KOPT-K1 (cell line): ENCODE data around the gene NKD2.

Experiments
- H3K27ac ChIP-seq: fragments of 200-600 bp; sonication (generic); 2 replicates; pipeline ENCODE4 v1.5.1; 2016; ENCODE audit warnings: antibody characterized with exemption, mild to moderate bottlenecking, low read depth, low read length; ENCODE audit not compliant: poor library complexity, severe bottlenecking
- H3K36me3 ChIP-seq: fragments of 200-600 bp; sonication (generic); 2 replicates; pipeline ENCODE4 v1.5.1; 2017; ENCODE audit warnings: antibody characterized with exemption, mild to moderate bottlenecking, low read length, moderate library complexity; ENCODE audit not compliant: insufficient read depth
- H3K9me3 ChIP-seq: fragments of 200-600 bp; sonication (generic); 2 replicates; pipeline ENCODE4 v1.5.1; 2017; ENCODE audit warnings: antibody characterized with exemption, low read length, mild to moderate bottlenecking; ENCODE audit not compliant: insufficient read depth, poor library complexity, severe bottlenecking

Gene NKD2

GRCh38 chr5:1001406-1002270 lies 7.0 kb upstream of the NKD2 start:
- Histone ChIP-seq H3K27ac (no peak overlapping the region), H3K9me3 (no peaks in the 10 kb centered on the region), H3K36me3 (no peaks in the 10 kb centered on the region)

- H3K27ac ChIP-seq, result no peak overlapping the region
- no peaks in the 10 kb centered on the region for H3K9me3 ChIP-seq
- no peaks in the 10 kb centered on the region for H3K36me3 ChIP-seq
Observed at GRCh38 chr5:1002271-1002546, 6.4 kb upstream of the NKD2 start.

- no peaks in the 10 kb centered on the region for H3K9me3 ChIP-seq
- no peak overlapping the region for H3K27ac ChIP-seq
- no peaks in the 10 kb centered on the region for H3K36me3 ChIP-seq
Observed at GRCh38 chr5:1002836-1003235, 5.8 kb upstream of the NKD2 start.

GRCh38 chr5:1003296-1003937 lies 5.2 kb upstream of the NKD2 start:
- H3K27ac ChIP-seq, result no peak overlapping the region

DNA sequence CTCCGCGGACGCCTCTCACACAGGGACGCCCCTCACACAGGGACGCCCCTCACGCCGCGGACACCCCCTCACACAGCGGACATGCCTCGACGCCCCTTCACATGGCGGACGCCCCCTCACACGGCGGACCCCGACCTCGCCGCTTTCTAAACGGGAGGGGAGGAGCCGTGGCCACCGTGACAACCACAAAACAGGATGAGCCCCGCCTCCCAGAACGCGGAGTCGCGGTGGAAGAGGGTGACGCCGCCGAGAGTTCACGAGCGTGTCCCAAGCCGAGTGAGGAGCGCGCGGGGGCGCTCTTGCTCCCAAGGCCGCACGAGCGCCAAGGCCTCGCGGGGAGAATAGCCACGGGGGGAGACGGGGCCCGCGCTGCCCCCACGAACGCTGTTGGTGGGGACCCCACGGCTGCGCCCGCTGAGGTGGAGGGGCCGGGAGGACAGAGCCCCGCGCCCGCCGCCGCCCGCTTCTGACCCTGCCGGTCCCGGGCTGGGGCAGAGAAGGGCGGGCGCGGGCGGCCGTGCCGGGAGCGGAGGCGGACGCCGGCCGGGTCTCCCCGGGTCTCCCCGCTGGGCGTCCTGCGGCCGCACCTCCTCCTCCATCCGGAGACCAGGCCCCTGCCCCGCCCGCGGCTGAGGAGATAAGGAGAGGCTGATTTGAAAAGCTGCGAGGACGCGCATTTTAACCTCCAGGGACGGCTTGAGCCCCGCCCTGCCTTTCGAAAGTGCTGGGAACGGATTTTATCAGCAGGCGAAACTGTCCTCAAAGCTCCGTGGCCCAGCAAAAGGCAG lies 3.9 kb upstream of the NKD2 start:
- Histone ChIP-seq H3K27ac (no peak overlapping the region), H3K36me3 (no peaks in the 10 kb centered on the region)

More at GRCh38 chr5:1003296-1003937, 5.2 kb upstream of the NKD2 start:
- H3K9me3 ChIP-seq, result no peaks in the 10 kb centered on the region
- H3K36me3 ChIP-seq, result no peaks in the 10 kb centered on the region

GRCh38 chr5:1005249-1005851 lies 3.3 kb upstream of the NKD2 start:
- Histone ChIP-seq H3K9me3 (no peaks in the 10 kb centered on the region), H3K36me3 (no peaks in the 10 kb centered on the region), H3K27ac (no peak overlapping the region)

More for the DNA sequence above, 3.9 kb upstream of the NKD2 start:
- H3K9me3 ChIP-seq, result no peaks in the 10 kb centered on the region

GRCh38 chr5:1005904-1006655 lies 2.5 kb upstream of the NKD2 start:
- H3K9me3 ChIP-seq, result no peaks in the 10 kb centered on the region
- H3K27ac ChIP-seq, result no peak overlapping the region
- H3K36me3 ChIP-seq, result no peaks in the 10 kb centered on the region

DNA sequence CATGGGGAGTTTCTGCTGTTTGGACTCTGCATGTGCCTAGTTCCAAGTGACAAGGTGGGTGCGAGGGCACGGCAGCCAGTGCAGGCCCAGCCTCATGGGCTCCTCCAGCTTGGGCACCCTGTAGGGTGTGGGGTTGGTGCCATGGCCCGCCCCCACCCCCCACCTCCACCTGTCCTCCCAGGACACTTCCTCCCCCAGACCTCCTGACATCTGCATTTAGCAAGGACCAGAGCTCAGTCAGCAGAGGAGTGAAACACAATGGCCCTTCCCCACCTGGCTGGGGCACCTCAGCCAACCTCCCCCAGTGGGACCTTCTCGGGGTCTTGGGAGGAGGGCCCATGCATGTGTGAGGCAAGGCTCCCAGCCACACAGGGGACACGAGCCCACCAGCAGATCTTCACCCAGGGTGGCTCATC lies 1.9 kb upstream of the NKD2 start:
- H3K9me3 ChIP-seq, result no peaks in the 10 kb centered on the region
- H3K36me3 ChIP-seq, result no peaks in the 10 kb centered on the region
- H3K27ac ChIP-seq, result no peak overlapping the region

DNA sequence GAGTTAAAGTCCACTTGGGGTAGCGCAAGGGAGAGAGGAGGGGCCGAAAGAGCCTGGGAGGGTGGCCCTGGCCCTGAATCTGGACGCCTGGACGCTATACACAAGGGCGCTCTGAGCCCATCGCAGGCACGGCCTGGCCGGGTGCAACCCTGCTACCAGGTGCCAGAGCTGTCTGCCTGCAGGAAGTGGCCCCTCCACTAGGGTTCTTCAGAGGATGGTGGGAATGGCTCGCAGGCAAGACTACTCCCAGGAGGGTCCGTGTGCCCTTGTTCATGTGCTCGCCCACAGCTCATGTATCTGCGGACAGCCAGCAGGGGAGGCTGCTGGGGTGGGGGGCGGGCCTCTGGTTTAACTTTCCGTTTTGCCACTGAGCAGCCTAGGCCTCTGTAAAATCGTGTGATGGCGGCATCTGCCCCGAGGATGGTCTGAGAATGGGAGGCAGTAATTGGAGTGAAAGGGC lies 1.4 kb upstream of the NKD2 start:
- H3K9me3 ChIP-seq, result no peaks in the 10 kb centered on the region
- H3K27ac ChIP-seq, result no peak overlapping the region
- no peaks in the 10 kb centered on the region; the same call in 1 of the 2 replicates for H3K36me3 ChIP-seq

DNA sequence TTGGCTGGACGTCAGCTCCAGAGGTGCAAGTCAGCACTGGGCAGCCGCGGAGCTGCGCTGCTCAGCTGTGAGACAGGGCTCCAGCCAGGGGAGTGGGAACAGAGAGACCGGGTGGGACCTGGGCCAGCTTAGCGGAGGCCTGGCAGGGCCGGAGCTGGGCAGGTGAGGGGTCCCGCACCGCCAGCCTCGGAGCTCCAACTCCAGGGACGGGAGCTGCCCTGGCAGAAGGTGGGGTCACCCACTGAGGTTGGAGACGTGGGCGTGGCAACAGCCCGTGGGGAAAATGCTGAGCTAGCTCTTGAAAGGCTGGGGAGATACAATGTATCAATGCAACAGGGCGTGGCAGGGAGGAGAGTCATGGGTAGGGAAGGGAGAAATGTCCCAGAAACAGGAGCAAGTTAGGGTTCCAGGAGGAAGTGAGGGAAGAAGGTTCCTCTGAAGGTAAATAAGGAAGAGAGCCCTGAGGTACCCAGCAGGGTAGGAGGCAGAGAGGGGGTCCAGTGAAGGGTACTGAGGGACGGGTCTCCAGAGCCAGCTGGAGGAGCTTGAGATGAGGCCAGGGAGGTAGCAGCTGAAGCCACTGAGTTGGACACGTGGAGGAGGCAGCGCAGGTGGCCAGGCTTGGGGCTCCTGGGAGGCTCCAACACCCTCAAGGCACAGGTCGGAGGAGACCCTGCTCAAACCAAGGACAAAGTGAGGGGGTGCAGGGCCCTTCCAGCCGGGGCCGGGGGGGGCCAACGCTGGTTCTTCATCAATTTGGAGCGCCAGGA lies 736 bp upstream of the NKD2 start:
- Histone ChIP-seq H3K9me3 (no peaks in the 10 kb centered on the region), H3K36me3 (peaks cover 3% of the 10 kb centered on the region; the same call in 1 of the 2 replicates), H3K27ac (no peak overlapping the region)

DNA sequence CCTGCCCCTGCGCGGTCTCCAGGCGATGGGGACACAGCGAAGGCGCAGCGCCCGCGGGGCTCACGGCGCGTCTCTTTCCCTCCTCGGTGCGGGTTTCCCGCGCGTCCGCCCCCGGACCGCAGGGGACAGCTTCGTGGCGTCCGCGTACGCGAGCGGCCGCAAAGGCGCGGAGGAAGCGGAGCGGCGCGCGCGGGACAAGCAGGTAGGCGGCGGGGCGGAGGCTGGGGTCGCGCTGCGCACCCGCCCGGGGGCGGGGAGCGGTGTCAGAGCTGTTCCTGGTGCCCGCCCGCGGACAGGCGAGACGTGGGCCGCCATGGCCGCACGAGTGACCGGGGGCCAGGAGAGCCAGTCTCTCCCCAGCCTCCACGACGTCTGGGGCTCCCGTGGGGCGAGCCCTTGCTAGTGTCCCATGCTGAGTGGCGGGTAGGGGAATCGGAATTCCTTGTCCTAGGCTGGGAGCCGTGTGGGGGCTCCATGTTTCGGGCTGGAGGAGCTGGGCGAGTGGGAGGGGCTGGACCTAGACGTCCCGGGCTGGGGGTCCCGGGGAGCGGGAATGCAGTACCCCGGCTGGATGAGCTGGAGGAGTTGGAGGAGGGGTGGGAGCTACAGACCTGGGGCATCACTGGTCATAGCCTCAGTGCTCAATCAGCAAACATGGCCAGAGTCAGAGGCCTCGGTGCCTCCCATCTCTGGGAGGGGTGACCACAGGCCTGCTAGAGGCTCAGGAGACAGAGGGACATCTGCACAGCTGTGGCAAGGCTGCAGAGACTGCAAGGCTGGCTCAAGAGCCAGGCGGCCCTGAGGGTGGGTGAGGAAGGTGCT lies 968 bp downstream of the NKD2 start:
- Histone ChIP-seq H3K9me3 (no peaks in the 10 kb centered on the region), H3K36me3 (peaks cover 15% of the 10 kb centered on the region; the same call in 1 of the 2 replicates), H3K27ac (no peak overlapping the region)

DNA sequence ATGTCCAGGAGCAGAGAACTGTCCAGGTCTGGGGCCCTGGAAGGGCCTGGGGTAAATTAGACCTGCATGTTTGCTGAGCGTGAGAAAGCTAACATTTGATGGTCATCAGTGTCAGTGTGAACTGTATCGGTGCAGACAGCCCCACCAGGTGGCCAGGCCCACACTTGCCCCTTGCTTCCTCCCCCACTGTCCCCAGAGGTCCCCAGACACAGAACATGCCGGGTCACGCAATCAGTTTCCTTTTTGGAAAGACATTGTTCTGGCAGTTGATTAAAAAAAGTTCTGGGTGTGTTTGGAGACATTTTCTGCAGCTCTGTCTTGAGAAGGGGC lies 1.5 kb downstream of the NKD2 start:
- Histone ChIP-seq H3K27ac (no peak overlapping the region), H3K36me3 (peaks cover 15% of the 10 kb centered on the region; the same call in 1 of the 2 replicates), H3K9me3 (no peaks in the 10 kb centered on the region)

DNA sequence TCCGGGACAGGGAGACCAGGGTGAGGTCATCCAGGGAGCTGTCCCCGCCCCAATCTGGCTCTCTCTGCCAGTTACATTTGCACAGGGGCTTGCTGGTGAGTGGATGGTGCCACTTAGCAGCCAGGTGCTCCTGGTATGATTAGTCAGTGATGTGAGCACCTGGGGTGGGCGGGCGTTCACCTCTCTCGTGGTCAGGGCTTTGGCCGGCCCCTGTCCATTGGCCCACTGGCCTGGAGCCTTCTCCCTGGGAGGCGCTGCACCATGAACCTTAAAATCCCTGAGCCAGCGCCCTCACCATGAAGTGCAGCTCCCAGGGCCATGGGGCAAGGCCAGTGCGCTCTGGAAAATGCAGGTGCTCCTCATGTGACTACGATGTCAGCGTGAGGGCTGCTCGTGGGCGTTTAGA lies 2.0 kb downstream of the NKD2 start:
- Histone ChIP-seq H3K36me3 (peaks cover 15% of the 10 kb centered on the region; the same call in 1 of the 2 replicates), H3K9me3 (no peaks in the 10 kb centered on the region), H3K27ac (no peak overlapping the region)
